Measurements from ENCODE around the gene SIM2.

DNA sequence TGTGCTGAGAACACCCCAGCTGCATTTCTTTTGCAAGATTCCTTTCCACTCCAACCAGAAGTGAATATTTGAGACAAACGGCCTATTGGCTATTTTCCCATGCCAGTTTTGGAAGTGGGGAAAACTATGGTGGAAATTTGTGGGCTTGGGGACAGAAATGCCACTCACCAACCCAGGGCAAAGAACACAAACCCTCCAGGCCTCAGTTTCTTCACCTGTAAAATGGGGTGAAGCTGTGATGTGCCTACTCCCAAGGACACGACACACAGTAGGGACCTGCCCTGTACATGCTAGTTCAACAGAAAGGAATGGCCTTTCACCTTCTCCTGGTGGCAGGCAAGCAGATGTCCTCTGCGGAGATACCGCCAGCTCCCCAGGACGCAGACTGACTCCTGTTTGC, 46.5 kb downstream of the SIM2 start:
- TF ChIP-seq CTCF (conservative IDR thresholded peaks at IDR 0.05 in 1 of 2, IDR thresholded peaks at IDR 0.05 in 1 of 2; ENCODE audit: extremely low read depth in 1 of 2, insufficient read depth in 1 of 2, low read depth in 1 of 2, low read length in 2 of 2): no peak
- no peak for TF ChIP-seq EZH2 (IDR thresholded peaks at IDR 0.05; ENCODE audit: borderline replicate concordance, low read length)
